Astrocyte (in vitro differentiated cells and primary cell): ENCODE measurements around the gene TAS2R39. TPM values are rescaled to one million over a fixed set of nuclear protein-coding genes. Genes with fewer than 3 reads are reported as not detected.
"Not testable (repeated sequence)": the region's sequence is repeated elsewhere in the genome, so short reads cannot be mapped to it uniquely, and the experiment has no call there.

Experiments
- DNase-seq: peaks from one replicate; pipeline ENCODE4 v3.0.0-alpha.2; 2010; ENCODE audit warnings: low read depth
- FAIRE-seq: peaks from 2 replicates; lab custom pipeline; 2011; peaks lifted over from hg19 to GRCh38; lab: Jason Lieb, UNC
- H2AFZ ChIP-seq: 2 replicates; pipeline ENCODE4 v1.6.0; 2012; ENCODE audit warnings: low read depth, low read length, inconsistent platforms
- H3K27ac ChIP-seq: 2 replicates; pipeline ENCODE4 v1.5.1; 2011; ENCODE audit warnings: low read depth, low read length, inconsistent platforms
- H3K27me3 ChIP-seq: 2 replicates; pipeline ENCODE4 v1.6.0; 2011; ENCODE audit warnings: low read length, inconsistent platforms; ENCODE audit not compliant: insufficient read depth
- H3K36me3 ChIP-seq: 2 replicates; pipeline ENCODE4 v1.5.1; 2011; ENCODE audit warnings: low read length, inconsistent platforms; ENCODE audit not compliant: insufficient read depth
- H3K4me1 ChIP-seq: 2 replicates; pipeline ENCODE4 v1.5.1; 2011; ENCODE audit warnings: low read length, inconsistent platforms; ENCODE audit not compliant: insufficient read depth
- H3K4me2 ChIP-seq: 2 replicates; pipeline ENCODE4 v1.6.0; 2012; ENCODE audit warnings: low read length, inconsistent platforms
- H3K4me3 ChIP-seq: 2 replicates; pipeline ENCODE4 v1.5.1; 2011; ENCODE audit warnings: low read depth, mild to moderate bottlenecking, low read length, inconsistent platforms; ENCODE audit not compliant: insufficient read depth
- H3K79me2 ChIP-seq: 2 replicates; pipeline ENCODE4 v1.6.0; 2012; ENCODE audit warnings: mild to moderate bottlenecking, low read length, inconsistent platforms; ENCODE audit not compliant: insufficient read depth
- H3K9ac ChIP-seq: 2 replicates; pipeline ENCODE4 v1.6.0; 2012; ENCODE audit warnings: mild to moderate bottlenecking, low read length, inconsistent platforms
- H3K9me3 ChIP-seq: 2 replicates; pipeline ENCODE4 v1.5.1; 2012; ENCODE audit warnings: low read depth, mild to moderate bottlenecking, low read length, inconsistent platforms; ENCODE audit not compliant: insufficient read depth
- H4K20me1 ChIP-seq: 2 replicates; pipeline ENCODE4 v1.6.0; 2012; ENCODE audit warnings: low read length, inconsistent platforms; ENCODE audit not compliant: insufficient read depth
- H3K27ac Mint-ChIP-seq: one replicate; pipeline ENCODE4 v1.8.0; 2021; ENCODE audit warnings: mild to moderate bottlenecking, mixed read lengths; ENCODE audit not compliant: unreplicated experiment
- H3K27me3 Mint-ChIP-seq: one replicate; pipeline ENCODE4 v1.8.0; 2021; ENCODE audit warnings: low read depth, mixed read lengths; ENCODE audit not compliant: unreplicated experiment
- H3K36me3 Mint-ChIP-seq: one replicate; pipeline ENCODE4 v1.8.0; 2021; ENCODE audit warnings: low read depth, mixed read lengths; ENCODE audit not compliant: unreplicated experiment
- H3K4me1 Mint-ChIP-seq: one replicate; pipeline ENCODE4 v1.8.0; 2021; ENCODE audit warnings: low read depth, mixed read lengths; ENCODE audit not compliant: unreplicated experiment
- H3K4me3 Mint-ChIP-seq: one replicate; pipeline ENCODE4 v1.8.0; 2021; ENCODE audit warnings: mild to moderate bottlenecking, moderate library complexity, mixed read lengths; ENCODE audit not compliant: unreplicated experiment
- H3K9me3 Mint-ChIP-seq: one replicate; pipeline ENCODE4 v1.8.0; 2021; ENCODE audit warnings: mild to moderate bottlenecking, mixed read lengths; ENCODE audit not compliant: unreplicated experiment
- CTCF ChIP-seq: IDR thresholded peaks from 2 replicates; pipeline ENCODE4 v1.5.1; 2011; ENCODE audit warnings: low read depth, mild to moderate bottlenecking, inconsistent platforms, low read length, moderate library complexity; ENCODE audit not compliant: insufficient read depth
- EZH2 ChIP-seq: IDR thresholded peaks from 2 replicates; pipeline ENCODE4 v1.6.1; 2012; ENCODE audit warnings: mild to moderate bottlenecking, low read length, inconsistent platforms; ENCODE audit not compliant: insufficient read depth
- total RNA-seq: library from RNA; stranded (reverse); gene quantifications from 2 replicates; pipeline ENCODE4 v1.2.1, GENCODE V29; 2021

TAS2R39 gene
- total RNA-seq, 1 donor from 2014 or later, result not detected

DNA sequence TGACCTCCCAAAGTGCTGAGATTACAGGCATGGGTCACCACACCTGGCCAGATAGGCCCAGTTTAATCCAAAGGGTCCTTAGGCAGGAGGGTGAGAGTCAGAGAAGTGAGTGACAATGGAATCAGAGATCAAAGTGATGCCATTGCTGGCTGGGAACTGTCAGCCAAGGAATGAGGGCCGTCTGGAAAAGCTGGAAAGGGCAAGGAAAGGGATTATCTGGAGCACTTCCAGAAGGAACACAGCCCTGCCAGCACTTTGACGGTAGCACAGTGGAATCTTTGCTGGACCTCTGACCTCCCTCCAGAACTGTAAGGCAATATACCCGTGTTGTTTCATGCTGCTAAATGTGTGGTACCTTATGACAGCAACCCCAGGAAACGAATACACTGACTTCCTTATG, 27.3 kb downstream of the TAS2R39 start:
- Histone ChIP-seq H3K9ac (no peak overlapping the region), H3K4me2 (no peak overlapping the region), H3K36me3 (no peaks in the 10 kb centered on the region), H4K20me1 (no peaks in the 10 kb centered on the region), H3K4me1 (no peaks in the 10 kb centered on the region), H3K27ac (no peak overlapping the region), H3K79me2 (no peaks in the 10 kb centered on the region), H2AFZ (no peak overlapping the region), H3K9me3 (no peaks in the 10 kb centered on the region), H3K4me3 (no peak overlapping the region), H3K27me3 (no peaks in the 10 kb centered on the region)
- FAIRE-seq (no peak), DNase-seq (no peak)
- Mint-ChIP-seq H3K27ac (no peak overlapping the region), H3K4me3 (no peak overlapping the region), H3K36me3 (no peaks in the 10 kb centered on the region), H3K9me3 (peaks cover 5% of the 10 kb centered on the region), H3K4me1 (peaks cover under 1% of the 10 kb centered on the region), H3K27me3 (no peaks in the 10 kb centered on the region)
- TF ChIP-seq EZH2 (no peak), CTCF (no peak)

DNA sequence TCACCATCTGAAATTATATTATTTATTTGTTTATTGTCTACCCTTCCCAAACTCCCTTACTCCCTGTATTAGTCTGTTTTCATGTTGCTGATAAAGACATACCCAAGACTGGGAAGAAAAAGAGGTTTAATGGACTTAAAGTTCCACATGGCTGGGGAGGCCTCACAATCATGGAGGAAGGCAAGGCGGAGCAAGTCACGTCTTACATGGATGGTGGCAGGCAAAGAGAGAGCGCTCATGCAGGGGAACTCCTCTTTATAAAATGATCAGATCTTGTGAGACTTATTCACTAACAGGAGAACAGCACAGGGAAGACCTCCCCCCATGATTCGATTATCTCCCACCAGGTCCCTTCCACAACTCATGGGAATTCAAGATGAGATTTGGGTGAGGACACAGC, 30.3 kb downstream of the TAS2R39 start:
- not testable (repeated sequence) for H3K27ac ChIP-seq, H3K9me3 ChIP-seq, DNase-seq, H3K4me2 ChIP-seq, H2AFZ ChIP-seq, H3K4me3 ChIP-seq, H3K27me3 ChIP-seq, H3K9me3 Mint-ChIP-seq, FAIRE-seq, H3K4me1 Mint-ChIP-seq, H3K27ac Mint-ChIP-seq, H3K4me3 Mint-ChIP-seq, H3K36me3 ChIP-seq, H3K4me1 ChIP-seq, H3K27me3 Mint-ChIP-seq, H4K20me1 ChIP-seq, H3K9ac ChIP-seq, H3K79me2 ChIP-seq, H3K36me3 Mint-ChIP-seq

DNA sequence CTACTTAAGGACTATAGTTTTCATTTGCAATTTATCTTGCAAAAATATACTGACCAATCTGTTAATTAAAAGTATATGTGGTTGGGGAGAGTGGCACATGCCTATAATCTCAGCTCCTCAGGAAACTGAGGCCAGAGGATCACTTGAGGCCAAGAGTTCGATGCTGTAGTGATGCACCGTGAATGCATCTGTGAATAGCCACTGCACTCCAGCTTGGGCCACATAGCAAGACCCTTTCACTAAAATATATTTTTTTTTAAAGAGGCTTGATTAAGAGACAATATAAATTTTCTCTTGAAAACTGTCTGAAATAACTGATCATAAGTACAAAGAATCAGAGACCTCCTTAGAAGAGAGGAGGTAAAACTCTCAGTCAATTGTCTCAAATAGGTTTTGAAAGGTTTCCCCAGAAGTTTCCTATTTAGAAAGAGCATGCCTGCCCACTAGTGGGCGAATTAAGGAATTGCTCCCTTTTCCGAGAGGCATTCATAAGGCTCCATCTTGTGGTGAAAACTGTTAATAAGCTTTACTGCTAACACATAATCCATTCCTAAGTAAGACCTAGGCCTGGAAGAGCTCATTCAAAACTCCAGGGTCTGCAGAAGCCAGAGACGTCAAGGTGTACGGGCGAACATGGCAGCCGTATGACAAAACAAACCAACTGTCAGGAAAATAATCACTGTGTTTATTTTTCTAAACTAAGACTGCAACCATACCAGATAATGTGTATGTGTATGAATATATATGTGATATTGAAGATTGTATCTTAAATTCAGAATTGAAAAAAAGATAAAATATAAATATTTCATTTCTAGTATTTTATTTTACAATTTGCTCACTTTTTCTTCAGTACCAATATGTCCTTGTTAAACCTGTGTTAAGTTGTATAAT, 31.8 kb downstream of the TAS2R39 start:
- peak; percentile 96 for FAIRE-seq
- no peak overlapping the region for H3K4me3 ChIP-seq

More for the DNA sequence above, 31.8 kb downstream of the TAS2R39 start:
- TF ChIP-seq EZH2, result no peak
- TF ChIP-seq CTCF, result peak; percentile 100
- Histone ChIP-seq H4K20me1 (no peaks in the 10 kb centered on the region), H3K27me3 (peaks cover 3% of the 10 kb centered on the region), H3K4me2 (no peak overlapping the region), H3K9ac (no peak overlapping the region), H3K36me3 (no peaks in the 10 kb centered on the region), H3K27ac (no peak overlapping the region), H3K9me3 (no peaks in the 10 kb centered on the region), H2AFZ (no peak overlapping the region), H3K4me1 (no peaks in the 10 kb centered on the region), H3K79me2 (no peaks in the 10 kb centered on the region)
- H3K9me3 Mint-ChIP-seq, result peaks cover 5% of the 10 kb centered on the region
- peak overlapping the region; percentile 11 for H3K27ac Mint-ChIP-seq
- peaks cover 2% of the 10 kb centered on the region for H3K27me3 Mint-ChIP-seq
- peak; percentile 63 for DNase-seq
- H3K4me3 Mint-ChIP-seq, result no peak overlapping the region
- peaks cover 8% of the 10 kb centered on the region for H3K4me1 Mint-ChIP-seq
- H3K36me3 Mint-ChIP-seq, result no peaks in the 10 kb centered on the region
